Calu3 (cell line): ENCODE data around the gene GTF2H3. TPM values are rescaled to one million over a fixed set of nuclear protein-coding genes. Genes with fewer than 3 reads are reported as not detected.

ENCODE experiments used
- BruUV-seq: library from RNA; stranded (reverse); fragments of 400-500 nt; replicated peaks from 2 replicates; lab custom pipeline; 2021; lab: Mats Ljungman, UMichigan
- CTCF ChIA-PET: fragments of 300-600 bp; sonication (Branson Sonifier 250); formaldehyde crosslinking; loops from one replicate; lab custom pipeline; 2022; ENCODE audit warnings: antibody characterized with exemption; lab: Charles Lee
- DNase-seq: peaks from one replicate; pipeline ENCODE4 v3.0.0; 2022
- H3K27ac Mint-ChIP-seq: one replicate; pipeline ENCODE4 v1.8.0; 2022; ENCODE audit warnings: mixed read lengths; ENCODE audit not compliant: unreplicated experiment
- H3K27me3 Mint-ChIP-seq: one replicate; pipeline ENCODE4 v1.8.0; 2022; ENCODE audit warnings: mixed read lengths; ENCODE audit not compliant: unreplicated experiment
- H3K36me3 Mint-ChIP-seq: one replicate; pipeline ENCODE4 v1.8.0; 2022; ENCODE audit warnings: mild to moderate bottlenecking, moderate library complexity, mixed read lengths; ENCODE audit not compliant: insufficient read depth, unreplicated experiment
- H3K4me1 Mint-ChIP-seq: one replicate; pipeline ENCODE4 v1.8.0; 2022; ENCODE audit warnings: mild to moderate bottlenecking, low read depth, mixed read lengths; ENCODE audit not compliant: unreplicated experiment
- H3K4me3 Mint-ChIP-seq: one replicate; pipeline ENCODE4 v1.8.0; 2022; ENCODE audit warnings: mild to moderate bottlenecking, low read depth, moderate library complexity, mixed read lengths; ENCODE audit not compliant: unreplicated experiment
- H3K9me3 Mint-ChIP-seq: one replicate; pipeline ENCODE4 v1.8.0; 2022; ENCODE audit warnings: low read depth, mixed read lengths; ENCODE audit not compliant: unreplicated experiment
- CTCF ChIP-seq: fragments of 200-600 bp; IDR thresholded peaks from one replicate; pipeline ENCODE4 v1.8.0; 2022; ENCODE audit warnings: antibody characterized with exemption; ENCODE audit not compliant: unreplicated experiment
- intact Hi-C: fragments of 100-400 bp; cut with micrococcal nuclease; formaldehyde crosslinking; loops from one replicate; pipeline ENCODE4 v1.10.0; 2022; ENCODE audit not compliant: unreplicated experiment
- total RNA-seq: library from RNA; stranded (reverse); gene quantifications from 2 replicates; pipeline ENCODE4 v1.2.3, GENCODE V29; 2022

Gene GTF2H3
- total RNA-seq, 1 experiment from 2014 or later = 59.8 TPM

- H3K27ac Mint-ChIP-seq = no peak overlapping the region
- CTCF ChIA-PET = interaction anchor here (0.5 kb wide), 1 partner anchor 146 kb away, joined by 9 read pairs; no protein-coding TSS in a partner anchor
- intact Hi-C loops = no loop called here
- DNase-seq = no peak
- peaks cover 19% of the 10 kb centered on the region for H3K4me1 Mint-ChIP-seq
- H3K27me3 Mint-ChIP-seq = no peaks in the 10 kb centered on the region
- no peak overlapping the region for H3K4me3 Mint-ChIP-seq
- no TSS peak for BruUV-seq
- no peaks in the 10 kb centered on the region for H3K9me3 Mint-ChIP-seq
- TF ChIP-seq CTCF = no peak
- H3K36me3 Mint-ChIP-seq = peaks cover 55% of the 10 kb centered on the region
Observed at GRCh38 chr12:123598522-123598921, 35.1 kb upstream of the GTF2H3 start.

GRCh38 chr12:123599310-123599709 lies 34.3 kb upstream of the GTF2H3 start:
- Mint-ChIP-seq H3K27me3 (no peaks in the 10 kb centered on the region), H3K9me3 (no peaks in the 10 kb centered on the region), H3K4me3 (no peak overlapping the region), H3K27ac (peak overlapping the region; percentile 10), H3K4me1 (peaks cover 19% of the 10 kb centered on the region), H3K36me3 (peaks cover 47% of the 10 kb centered on the region)
- CTCF ChIA-PET = no interaction called here
- intact Hi-C loops = no loop called here
- no peak for DNase-seq
- BruUV-seq = no TSS peak
- TF ChIP-seq CTCF = no peak

GRCh38 chr12:123599721-123600120 lies 33.9 kb upstream of the GTF2H3 start:
- CTCF ChIA-PET = no interaction called here
- TF ChIP-seq CTCF = no peak
- Mint-ChIP-seq H3K27ac (peak overlapping the region; percentile 10), H3K4me1 (peaks cover 19% of the 10 kb centered on the region), H3K4me3 (no peak overlapping the region), H3K27me3 (no peaks in the 10 kb centered on the region), H3K9me3 (no peaks in the 10 kb centered on the region), H3K36me3 (peaks cover 44% of the 10 kb centered on the region)
- no TSS peak for BruUV-seq
- intact Hi-C loops = no loop called here
- DNase-seq = no peak

- TF ChIP-seq CTCF = peak; percentile 18
- CTCF ChIA-PET = interaction anchor here (0.7 kb wide), 1 partner anchor 364 kb away, joined by 3 read pairs; no protein-coding TSS in a partner anchor
Observed at GRCh38 chr12:123601602-123602489, 31.8 kb upstream of the GTF2H3 start, which contains the start of gene DDX55. DDX55 (plus strand) TSS chr12:123602099; CDS start chr12:123602149, 50 bp downstream.

More at GRCh38 chr12:123601602-123602489, 31.8 kb upstream of the GTF2H3 start, which contains the start of gene DDX55:
- TSS peak; percentile 76 for BruUV-seq
- peak within 1 kb of the TSS; percentile 59 for H3K27ac Mint-ChIP-seq
- H3K27me3 Mint-ChIP-seq = no peaks in the 10 kb centered on the region
- peak; percentile 87 for DNase-seq
- peaks cover 42% of the 10 kb centered on the region for H3K36me3 Mint-ChIP-seq
- H3K4me3 Mint-ChIP-seq = peak within 1 kb of the TSS; percentile 90
- intact Hi-C loops = no loop called here
- no peaks in the 10 kb centered on the region for H3K9me3 Mint-ChIP-seq
- H3K4me1 Mint-ChIP-seq = peaks cover 19% of the 10 kb centered on the region
